CD4-positive, alpha-beta T cell treated with Interleukin-2 at 100 ng/mL for 4 hours (primary cell): ENCODE results near the gene SPAG6.

Experiments used
- DNase-seq: peaks from one replicate; pipeline ENCODE4 v3.0.0-alpha.2; 2020; ENCODE audit warnings: low spot score

Gene SPAG6

GRCh38 chr10:22434521-22434920, 89.2 kb downstream of the SPAG6 start:
- no peak for DNase-seq

GRCh38 chr10:22435650-22436049, 90.4 kb downstream of the SPAG6 start:
- no peak for DNase-seq

GRCh38 chr10:22436526-22436892, 91.2 kb downstream of the SPAG6 start:
- DNase-seq = peak; percentile 52

- peak; percentile 93 for DNase-seq
Measured at GRCh38 chr10:22436893-22437619, 91.8 kb downstream of the SPAG6 start.

- DNase-seq = peak; percentile 41
Measured at GRCh38 chr10:22437620-22438588, 92.6 kb downstream of the SPAG6 start.

- no peak for DNase-seq
Measured at GRCh38 chr10:22438711-22439110, 93.4 kb downstream of the SPAG6 start.

- no peak for DNase-seq
Measured at GRCh38 chr10:22442063-22442462, 96.8 kb downstream of the SPAG6 start.

- no peak for DNase-seq
Measured at GRCh38 chr10:22442468-22442867, 97.2 kb downstream of the SPAG6 start.

- DNase-seq = no peak
Measured at GRCh38 chr10:22443175-22443901, 98.0 kb downstream of the SPAG6 start.

GRCh38 chr10:22444219-22444788, 99.0 kb downstream of the SPAG6 start:
- no peak for DNase-seq

- no peak for DNase-seq
Measured at GRCh38 chr10:22445495-22445894, 100.2 kb downstream of the SPAG6 start.

GRCh38 chr10:22447068-22447467, 101.8 kb downstream of the SPAG6 start:
- DNase-seq = no peak

GRCh38 chr10:22451346-22451745, 106.0 kb downstream of the SPAG6 start:
- no peak for DNase-seq

- DNase-seq = no peak
Measured at GRCh38 chr10:22453320-22453719, 108.0 kb downstream of the SPAG6 start.

- no peak for DNase-seq
Measured at GRCh38 chr10:22453948-22454591, 108.8 kb downstream of the SPAG6 start.

- DNase-seq = no peak
Measured at GRCh38 chr10:22454634-22455033, 109.3 kb downstream of the SPAG6 start.

- DNase-seq = no peak
Measured at GRCh38 chr10:22455068-22455857, 110.0 kb downstream of the SPAG6 start.

GRCh38 chr10:22456486-22456885, 111.2 kb downstream of the SPAG6 start:
- DNase-seq = no peak

- no peak for DNase-seq
Measured at GRCh38 chr10:22458272-22459038, 113.2 kb downstream of the SPAG6 start.

GRCh38 chr10:22459496-22459895, 114.2 kb downstream of the SPAG6 start:
- no peak for DNase-seq
